ENCODE measurements around the gene PSEN2.

PSEN2 gene

DNA sequence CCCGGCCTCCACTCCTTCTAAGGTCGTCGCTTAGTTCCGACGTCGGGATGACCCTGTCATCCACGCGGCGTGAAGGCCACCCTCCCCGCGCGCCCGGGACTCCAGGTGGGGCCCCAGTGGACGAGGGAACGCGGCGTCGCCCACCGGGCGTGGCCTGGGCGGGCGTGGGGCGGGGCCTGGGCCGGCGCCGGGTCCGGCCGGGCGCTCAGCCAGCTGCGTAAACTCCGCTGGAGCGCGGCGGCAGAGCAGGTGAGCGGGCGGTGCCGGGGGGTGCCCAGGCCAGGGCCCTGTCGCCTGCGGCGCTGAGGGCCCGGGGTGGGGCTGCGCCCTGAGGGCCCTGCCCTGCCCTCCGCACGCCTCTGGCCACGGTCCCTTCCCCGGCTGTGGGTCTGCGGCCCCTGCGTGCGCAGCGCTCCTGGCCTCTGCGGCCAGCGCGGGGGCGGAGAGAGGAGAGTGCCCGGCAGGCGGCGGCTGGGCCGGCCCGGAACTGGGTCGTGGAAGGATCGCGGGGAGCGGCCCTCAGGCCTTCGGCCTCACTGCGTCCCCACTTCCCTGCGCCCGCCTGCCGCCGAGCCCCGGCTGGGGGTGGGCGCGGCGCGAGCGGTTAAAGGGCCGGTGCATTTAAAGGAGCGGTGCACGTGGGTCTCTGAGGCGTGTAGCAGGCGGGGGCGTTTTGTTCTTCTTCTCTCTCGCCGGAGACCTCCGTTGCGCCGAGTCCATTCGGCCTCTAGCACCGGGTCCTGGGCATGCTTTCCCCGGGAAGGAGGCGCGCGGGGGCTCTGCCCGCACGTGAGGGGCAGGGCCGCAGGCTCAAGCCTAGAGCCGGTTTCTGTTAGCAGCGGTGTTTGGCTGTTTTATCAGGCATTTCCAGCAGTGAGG, at the start of gene PSEN2:
Gene PSEN2, plus strand, starts transcription at position 216 of the 879 bp plus-strand sequence. CDS start 11,292 bp downstream, outside the sequence.
- H3K4me3 ChIP-seq (ENCODE audit: low read depth, low read length) = peak within 1 kb of the TSS; percentile 50
- peak; percentile 40 for DNase-seq
- TF ChIP-seq, protein P1, sequence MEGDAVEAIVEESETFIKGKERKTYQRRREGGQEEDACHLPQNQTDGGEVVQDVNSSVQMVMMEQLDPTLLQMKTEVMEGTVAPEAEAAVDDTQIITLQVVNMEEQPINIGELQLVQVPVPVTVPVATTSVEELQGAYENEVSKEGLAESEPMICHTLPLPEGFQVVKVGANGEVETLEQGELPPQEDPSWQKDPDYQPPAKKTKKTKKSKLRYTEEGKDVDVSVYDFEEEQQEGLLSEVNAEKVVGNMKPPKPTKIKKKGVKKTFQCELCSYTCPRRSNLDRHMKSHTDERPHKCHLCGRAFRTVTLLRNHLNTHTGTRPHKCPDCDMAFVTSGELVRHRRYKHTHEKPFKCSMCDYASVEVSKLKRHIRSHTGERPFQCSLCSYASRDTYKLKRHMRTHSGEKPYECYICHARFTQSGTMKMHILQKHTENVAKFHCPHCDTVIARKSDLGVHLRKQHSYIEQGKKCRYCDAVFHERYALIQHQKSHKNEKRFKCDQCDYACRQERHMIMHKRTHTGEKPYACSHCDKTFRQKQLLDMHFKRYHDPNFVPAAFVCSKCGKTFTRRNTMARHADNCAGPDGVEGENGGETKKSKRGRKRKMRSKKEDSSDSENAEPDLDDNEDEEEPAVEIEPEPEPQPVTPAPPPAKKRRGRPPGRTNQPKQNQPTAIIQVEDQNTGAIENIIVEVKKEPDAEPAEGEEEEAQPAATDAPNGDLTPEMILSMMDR (IDR thresholded peaks at IDR 0.05; ENCODE audit: low read depth, low read length) = no peak
- no peaks in the 10 kb centered on the region for H3K9me3 ChIP-seq (ENCODE audit: severe bottlenecking)
- no peaks in the 10 kb centered on the region for H3K27me3 ChIP-seq (ENCODE audit: insufficient read depth, low read depth, severe bottlenecking)
- no peak within 1 kb of the TSS; the same call in 1 of the 2 replicates for H3K27ac ChIP-seq
- H3K36me3 ChIP-seq = no peaks in the 10 kb centered on the region

DNA sequence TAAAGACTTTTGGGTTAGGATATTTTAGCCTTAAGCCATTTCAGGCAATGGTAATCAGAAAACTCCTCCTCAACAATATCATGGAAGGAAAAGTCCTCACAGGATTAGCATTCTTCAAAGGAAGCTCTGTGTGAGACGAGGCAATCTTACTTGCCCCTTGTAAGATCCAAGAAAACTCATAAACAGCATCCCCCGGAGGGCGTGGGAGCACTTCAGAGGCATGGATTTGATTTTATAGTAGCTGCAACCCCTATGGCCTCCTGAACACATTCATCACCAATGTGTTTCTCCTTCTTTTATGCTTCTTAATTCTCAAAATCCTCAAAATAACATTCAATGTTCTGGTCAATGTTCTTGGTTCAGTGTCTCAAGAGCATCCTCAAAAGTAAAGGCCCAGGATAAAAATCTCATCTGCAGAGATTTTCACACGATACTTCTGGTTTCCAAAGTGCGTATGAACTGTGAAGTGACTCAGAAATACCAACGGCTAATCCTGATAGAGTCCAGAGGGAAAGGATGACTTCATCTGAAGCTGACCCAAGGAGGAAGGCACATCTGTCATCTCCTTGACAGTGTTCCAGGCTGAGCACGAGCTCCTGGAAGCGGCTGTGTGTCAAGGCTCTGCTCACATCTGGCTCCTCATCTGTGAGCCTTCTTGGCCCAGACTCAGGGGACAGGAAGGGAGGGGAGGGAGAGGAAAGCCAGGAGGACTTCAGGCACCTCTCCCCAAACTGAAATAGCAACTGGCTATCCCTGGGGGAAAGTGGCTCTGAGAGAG, 49.3 kb upstream of the PSEN2 start:
- no peaks in the 10 kb centered on the region for H3K27me3 ChIP-seq (ENCODE audit: insufficient read depth, low read depth, severe bottlenecking)
- TF ChIP-seq, protein P1 (IDR thresholded peaks at IDR 0.05; ENCODE audit: low read depth, low read length) = no peak
- no peak overlapping the region for H3K4me3 ChIP-seq (ENCODE audit: low read depth, low read length)
- no peaks in the 10 kb centered on the region for H3K36me3 ChIP-seq
- H3K27ac ChIP-seq = no peak overlapping the region
- no peaks in the 10 kb centered on the region for H3K9me3 ChIP-seq (ENCODE audit: severe bottlenecking)
- DNase-seq = no peak

DNA sequence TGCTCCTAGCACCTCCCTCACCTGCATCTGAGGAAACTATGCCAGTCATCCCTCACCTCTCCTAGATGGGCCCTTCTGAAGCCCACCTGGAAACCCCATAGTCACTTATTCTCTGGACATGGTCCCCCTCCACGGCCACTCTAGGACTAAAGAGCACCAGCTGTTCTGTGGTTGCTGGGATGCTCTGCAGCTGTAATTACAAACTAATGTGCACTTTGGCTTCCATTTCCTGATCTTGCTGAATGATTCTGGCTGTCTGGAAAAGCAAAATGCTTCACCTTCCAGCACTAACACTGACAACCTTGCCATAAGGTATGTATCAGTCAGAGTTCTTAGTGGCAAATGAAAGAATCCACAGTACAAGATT, 48.7 kb upstream of the PSEN2 start:
- Histone ChIP-seq H3K9me3 (ENCODE audit: severe bottlenecking) (no peaks in the 10 kb centered on the region), H3K4me3 (ENCODE audit: low read depth, low read length) (no peak overlapping the region), H3K27me3 (ENCODE audit: insufficient read depth, low read depth, severe bottlenecking) (no peaks in the 10 kb centered on the region), H3K36me3 (no peaks in the 10 kb centered on the region), H3K27ac (no peak overlapping the region)
- TF ChIP-seq, protein P1 (IDR thresholded peaks at IDR 0.05; ENCODE audit: low read depth, low read length) = no peak
- no peak for DNase-seq

DNA sequence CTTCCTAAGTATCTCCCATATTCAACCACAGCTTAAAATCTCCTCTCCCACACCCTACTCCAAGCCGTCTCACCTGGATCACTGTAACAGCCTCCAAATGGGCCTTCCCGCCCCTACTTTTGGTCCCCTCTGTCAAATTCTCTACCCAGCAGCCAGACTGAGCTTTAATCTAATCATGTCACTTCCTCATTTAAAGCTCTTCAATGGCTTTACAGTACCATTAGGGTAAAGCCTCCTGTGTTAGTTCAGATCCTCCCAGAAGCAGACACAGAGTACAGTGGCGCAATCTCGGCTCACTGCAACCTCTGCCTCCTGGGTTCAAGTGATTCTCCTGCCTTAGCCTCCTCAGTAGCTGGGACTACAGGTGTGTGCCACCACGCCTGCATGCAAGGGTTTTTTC, 46.8 kb upstream of the PSEN2 start:
- no peaks in the 10 kb centered on the region for H3K9me3 ChIP-seq (ENCODE audit: severe bottlenecking)
- TF ChIP-seq, protein P1 (IDR thresholded peaks at IDR 0.05; ENCODE audit: low read depth, low read length) = no peak
- no peaks in the 10 kb centered on the region for H3K36me3 ChIP-seq
- H3K27me3 ChIP-seq (ENCODE audit: insufficient read depth, low read depth, severe bottlenecking) = no peaks in the 10 kb centered on the region
- no peak for DNase-seq
- no peak overlapping the region for H3K4me3 ChIP-seq (ENCODE audit: low read depth, low read length)
- H3K27ac ChIP-seq = no peak overlapping the region

DNA sequence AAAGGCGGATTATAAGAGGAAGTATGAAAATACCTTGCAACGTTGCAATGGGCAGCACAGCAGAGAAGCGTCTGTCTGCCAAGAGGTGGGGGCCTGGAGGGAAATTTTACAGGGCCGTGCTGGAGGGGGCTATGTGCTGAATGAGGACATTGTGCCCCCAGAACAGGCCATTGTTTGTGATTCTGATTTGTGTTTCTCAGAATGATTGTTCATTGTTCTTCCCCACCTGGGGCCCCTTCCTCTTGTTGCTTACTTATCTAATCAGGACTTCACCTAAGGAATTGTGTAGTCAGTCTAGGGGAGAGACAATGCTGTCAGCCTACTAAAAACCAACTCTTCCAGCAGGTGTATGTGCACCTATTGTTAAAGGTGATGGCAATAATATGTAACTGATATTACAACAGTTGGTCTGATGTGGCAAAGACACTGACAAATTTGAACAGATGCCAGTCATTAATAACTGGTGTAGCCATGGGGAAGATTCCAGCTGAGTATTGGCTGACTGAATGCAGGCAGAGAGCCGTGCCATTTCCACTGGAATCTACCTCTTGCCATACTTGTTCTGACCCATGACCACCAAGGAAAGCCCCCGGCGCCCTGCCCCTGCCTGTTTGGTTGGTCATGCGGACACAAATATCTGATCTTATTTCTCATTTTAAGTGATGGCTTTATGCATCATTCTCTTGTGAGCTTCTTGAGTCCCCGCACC, 45.2 kb upstream of the PSEN2 start:
- Histone ChIP-seq H3K27ac (no peak overlapping the region), H3K36me3 (no peaks in the 10 kb centered on the region), H3K9me3 (ENCODE audit: severe bottlenecking) (no peaks in the 10 kb centered on the region), H3K4me3 (ENCODE audit: low read depth, low read length) (no peak overlapping the region), H3K27me3 (ENCODE audit: insufficient read depth, low read depth, severe bottlenecking) (no peaks in the 10 kb centered on the region)
- DNase-seq = no peak
- TF ChIP-seq, protein P1 (IDR thresholded peaks at IDR 0.05; ENCODE audit: low read depth, low read length) = no peak
